ENCODE data around the gene DNAJC16.

Gene DNAJC16

GRCh38 chr1:15540186-15540585 lies 13.5 kb downstream of the DNAJC16 start:
- DNase-seq (ENCODE audit: low read depth in 2 of 2): no peak

GRCh38 chr1:15541231-15541792 lies 14.7 kb downstream of the DNAJC16 start:
- DNase-seq (ENCODE audit: low read depth in 2 of 2): no peak

GRCh38 chr1:15542388-15543250 lies 16.0 kb downstream of the DNAJC16 start:
- DNase-seq (ENCODE audit: low read depth in 2 of 2): no peak

DNA sequence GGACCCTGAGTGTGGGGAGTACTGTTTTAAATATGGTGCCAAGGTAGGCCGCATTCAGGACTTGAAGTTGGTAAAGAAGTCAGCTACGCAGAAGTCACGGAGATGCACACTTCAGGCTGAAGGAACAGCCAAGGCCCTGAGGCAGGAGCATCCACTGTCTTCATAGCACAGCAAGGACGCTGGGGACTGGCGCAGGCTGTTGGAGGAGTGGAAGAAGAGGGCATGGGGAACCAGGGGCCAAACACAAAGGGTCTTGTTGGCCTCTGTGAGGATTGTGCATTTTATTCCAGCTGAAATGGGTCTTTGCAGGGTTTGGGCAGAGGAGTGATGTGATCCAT lies 16.6 kb downstream of the DNAJC16 start:
- no peak for DNase-seq (ENCODE audit: low read depth in 2 of 2)

DNA sequence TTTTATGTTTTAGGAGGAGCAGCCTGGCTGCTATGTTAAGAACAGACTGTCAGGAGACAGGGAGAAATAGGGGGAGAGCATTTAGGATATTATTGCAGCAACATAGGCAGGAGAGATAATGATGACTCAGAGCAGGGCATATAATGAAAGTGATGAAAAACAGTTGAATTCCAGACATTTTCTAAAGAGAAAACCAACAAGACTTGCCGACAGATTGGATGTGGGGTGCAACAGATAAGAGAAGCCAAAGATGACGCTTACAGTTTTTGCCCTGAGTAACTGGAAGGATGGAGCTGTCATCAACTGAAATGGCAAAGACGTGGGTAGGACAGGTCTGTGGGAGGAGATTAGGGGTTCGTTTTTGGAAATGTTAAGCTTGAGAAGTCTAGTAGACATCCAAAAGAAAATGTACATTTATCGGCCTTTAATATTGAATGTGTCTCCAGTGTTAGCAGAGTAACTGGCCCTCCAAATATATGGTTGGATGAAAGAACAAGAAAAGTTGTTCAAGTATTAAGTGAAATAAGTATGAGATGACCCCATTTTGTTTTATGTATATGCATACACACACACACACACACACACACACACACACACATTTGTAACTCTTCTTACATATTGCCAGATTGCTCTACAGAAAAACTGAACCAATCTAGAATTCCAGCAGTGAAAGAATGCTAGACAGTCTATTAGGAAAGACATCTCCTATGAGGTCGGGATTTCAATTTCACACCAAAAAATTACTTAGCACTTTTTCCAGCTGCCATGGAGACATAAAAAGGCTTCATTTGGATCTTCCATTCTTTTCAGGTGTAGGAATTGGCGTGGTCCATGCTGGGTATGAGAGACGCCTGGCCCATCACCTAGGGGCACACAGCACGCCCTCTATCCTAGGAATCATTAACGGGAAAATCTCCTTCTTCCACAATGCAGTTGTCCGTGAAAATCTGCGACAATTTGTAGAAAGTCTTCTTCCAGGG lies 17.2 kb downstream of the DNAJC16 start:
- DNase-seq (ENCODE audit: low read depth in 2 of 2): no peak

- DNase-seq (ENCODE audit: low read depth in 2 of 2): no peak
These were observed 20.0 kb downstream of the DNAJC16 start for GRCh38 chr1:15546641-15547040.

GRCh38 chr1:15550573-15550972 lies 23.9 kb downstream of the DNAJC16 start:
- no peak for DNase-seq (ENCODE audit: low read depth in 2 of 2)

DNA sequence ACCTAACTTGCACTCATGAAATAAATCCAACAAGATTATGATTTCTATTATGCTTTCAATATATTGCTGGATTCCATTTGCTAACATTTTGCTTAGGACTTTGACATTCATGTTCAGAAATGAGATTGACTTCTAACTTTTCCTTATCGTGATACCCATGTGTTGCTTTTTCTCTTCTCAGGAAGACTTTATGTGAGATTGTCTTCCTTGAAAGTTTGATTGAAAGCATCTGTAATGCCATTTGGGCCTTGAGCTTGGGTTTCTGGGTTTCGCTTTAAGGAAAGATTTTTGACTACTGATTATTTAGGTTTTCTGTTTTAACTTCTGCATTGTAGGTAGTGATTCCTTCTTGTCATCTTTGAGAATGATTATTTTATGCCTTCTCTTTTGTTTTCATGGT lies 30.4 kb downstream of the DNAJC16 start:
- DNase-seq (ENCODE audit: low read depth in 2 of 2): no peak

GRCh38 chr1:15557594-15557993 lies 30.9 kb downstream of the DNAJC16 start:
- DNase-seq (ENCODE audit: low read depth in 2 of 2): no peak

DNA sequence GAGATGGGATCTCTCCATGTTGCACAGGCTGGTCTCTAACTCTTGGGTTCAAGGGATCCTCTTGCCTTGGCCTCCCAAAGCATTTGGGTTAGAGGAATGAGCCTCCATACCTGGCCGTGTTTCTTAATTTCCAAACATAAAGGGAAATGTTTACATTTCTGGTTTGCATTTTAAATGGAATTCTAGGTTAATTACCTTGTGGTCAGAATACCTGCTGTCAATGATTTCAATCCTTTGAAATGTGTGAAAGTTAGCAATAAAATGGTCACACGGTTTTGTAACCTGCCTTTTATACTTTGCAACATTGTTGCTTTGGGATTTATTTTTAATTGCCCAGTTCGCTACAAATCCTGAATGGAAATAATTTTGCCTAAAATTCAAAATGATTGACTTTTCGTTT lies 31.9 kb downstream of the DNAJC16 start:
- no peak for DNase-seq (ENCODE audit: low read depth in 2 of 2)

DNA sequence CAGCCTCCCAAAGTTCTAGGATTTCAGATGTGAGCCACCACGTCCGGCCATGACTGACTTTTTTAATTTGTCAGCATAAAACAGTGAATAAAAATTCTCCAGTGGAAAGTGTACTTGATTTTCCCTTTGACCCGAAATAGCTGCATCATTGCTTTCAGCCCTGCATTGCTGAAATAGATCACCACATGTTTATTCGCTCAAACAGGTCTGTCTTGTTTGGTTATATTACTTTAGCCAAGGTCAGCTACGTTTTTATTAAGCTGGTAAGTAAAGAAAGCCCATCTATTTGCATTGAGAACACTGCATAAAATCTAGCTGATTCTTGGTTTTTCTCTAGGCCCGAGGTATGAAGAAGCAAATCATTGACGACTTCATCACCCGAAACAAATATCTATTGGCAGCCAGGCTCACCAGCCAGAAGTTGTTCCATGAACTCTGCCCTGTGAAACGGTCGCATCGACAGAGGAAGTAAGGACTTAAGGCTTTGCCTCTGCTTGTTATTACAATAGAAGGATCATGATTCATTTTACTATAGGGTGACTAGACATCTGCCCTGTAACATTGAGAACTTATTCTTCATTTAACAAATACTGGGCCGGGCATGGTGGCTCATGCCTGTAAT lies 32.7 kb downstream of the DNAJC16 start:
- no peak for DNase-seq (ENCODE audit: low read depth in 2 of 2)

DNA sequence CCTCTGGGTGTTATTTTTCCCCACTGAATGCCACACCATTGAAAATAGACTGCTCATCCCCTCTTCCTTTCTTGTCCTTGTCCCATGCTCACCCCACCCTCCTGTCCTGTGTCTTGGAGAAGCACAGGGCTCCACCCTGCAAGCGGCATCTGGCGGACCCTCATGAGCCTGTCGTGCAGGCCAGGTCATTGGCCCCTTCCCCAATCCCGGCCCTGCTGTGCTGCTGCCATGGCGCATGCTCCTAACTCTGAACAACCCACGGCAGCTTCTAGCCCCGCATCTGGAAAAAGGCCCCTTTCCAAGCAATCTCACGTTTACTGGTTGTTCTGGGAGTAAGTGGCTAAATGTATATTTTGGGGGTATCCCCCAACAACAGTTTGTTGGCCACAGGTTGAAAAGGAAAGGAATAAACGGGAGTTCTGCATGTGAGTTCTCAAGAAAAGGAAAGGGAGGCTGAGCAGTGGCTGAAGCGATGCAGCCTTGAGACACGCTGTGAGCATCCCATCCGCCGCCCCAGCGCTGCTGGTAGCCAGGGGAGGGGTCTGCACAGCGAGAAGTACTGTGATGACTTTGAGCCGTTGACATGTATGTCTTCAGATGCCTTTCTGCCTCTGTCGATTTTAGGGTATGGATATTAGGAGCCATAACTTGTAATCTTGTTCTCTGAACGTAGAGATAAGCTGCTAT lies 41.9 kb downstream of the DNAJC16 start:
- DNase-seq (ENCODE audit: low read depth in 2 of 2): no peak

DNA sequence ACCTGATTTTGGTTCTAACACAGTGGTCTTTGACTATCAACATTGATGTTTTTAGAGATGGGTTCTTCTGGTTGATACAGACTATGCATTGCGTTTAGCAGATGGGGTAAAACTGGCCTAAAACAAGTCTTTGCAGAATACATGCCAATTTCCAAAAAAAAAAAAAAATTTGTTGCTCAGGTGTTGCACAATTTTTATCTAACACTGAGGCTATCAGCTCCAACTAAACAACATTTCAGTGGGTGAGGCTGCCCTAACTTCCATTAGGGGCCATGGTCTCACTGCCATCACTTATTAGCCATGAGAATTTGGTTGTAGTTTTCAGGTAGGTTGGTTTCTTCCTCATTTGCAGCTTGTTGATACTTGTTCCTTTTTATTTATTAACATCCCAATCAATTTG lies 44.2 kb downstream of the DNAJC16 start:
- no peak for DNase-seq (ENCODE audit: low read depth in 2 of 2)

DNA sequence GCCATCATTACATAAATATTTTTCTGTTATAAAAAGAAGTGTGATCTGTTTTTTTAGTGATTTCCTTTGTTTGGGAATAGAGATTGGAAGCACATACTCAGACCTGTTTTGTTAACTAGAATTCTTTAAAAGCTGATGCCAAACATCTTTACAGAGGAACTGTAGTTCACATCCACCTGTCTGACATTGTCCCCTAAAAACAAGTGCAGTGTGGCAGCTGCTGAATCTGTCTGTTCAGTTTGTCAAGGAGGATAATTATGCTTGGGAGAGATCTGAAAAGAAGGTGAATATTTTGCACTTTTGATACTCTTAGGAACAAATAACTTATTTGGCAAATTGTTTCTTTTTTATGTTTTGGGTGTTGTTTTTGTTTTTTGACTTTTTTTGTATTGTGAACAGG lies 44.6 kb downstream of the DNAJC16 start:
- DNase-seq (ENCODE audit: low read depth in 2 of 2): no peak

DNA sequence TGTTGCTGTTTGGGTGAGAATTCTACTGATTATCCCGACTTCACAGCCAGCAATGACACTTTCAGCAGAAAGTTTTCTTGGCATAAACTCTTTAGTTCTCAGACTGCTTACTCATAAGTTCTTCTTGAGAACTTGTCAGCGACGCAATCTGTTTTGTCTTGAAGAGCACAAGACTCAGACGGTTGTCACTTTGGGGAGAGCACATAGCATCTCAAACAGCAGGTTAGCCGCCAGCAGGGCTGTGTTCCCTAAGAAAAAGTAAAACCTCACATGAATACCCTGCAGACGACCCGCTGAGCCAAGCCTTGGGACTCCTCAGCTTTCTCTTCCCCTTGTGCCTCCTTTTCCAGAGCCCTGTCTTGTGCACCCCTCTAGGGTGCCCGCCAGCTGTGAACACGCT lies 46.8 kb downstream of the DNAJC16 start:
- DNase-seq (ENCODE audit: low read depth in 2 of 2): no peak

DNA sequence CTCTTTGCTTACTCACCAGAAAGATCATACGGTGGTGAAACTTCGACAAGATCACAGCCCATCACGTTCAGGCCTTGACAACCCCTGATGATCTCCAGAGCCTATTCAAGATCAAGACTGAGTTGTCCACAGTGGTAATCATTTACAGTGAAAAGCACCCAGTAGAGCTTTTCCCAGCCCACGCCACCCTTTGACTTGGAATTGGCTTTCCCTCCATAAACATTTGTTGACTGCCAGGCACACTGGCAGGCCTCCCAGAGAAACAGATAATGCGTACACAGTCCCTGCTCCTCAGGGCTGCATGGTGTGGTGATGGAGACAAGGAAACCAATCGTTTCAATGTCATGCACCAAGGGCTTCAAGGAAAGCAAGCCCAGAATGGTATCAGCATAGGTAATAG lies 48.1 kb downstream of the DNAJC16 start:
- DNase-seq (ENCODE audit: low read depth in 2 of 2): no peak

DNA sequence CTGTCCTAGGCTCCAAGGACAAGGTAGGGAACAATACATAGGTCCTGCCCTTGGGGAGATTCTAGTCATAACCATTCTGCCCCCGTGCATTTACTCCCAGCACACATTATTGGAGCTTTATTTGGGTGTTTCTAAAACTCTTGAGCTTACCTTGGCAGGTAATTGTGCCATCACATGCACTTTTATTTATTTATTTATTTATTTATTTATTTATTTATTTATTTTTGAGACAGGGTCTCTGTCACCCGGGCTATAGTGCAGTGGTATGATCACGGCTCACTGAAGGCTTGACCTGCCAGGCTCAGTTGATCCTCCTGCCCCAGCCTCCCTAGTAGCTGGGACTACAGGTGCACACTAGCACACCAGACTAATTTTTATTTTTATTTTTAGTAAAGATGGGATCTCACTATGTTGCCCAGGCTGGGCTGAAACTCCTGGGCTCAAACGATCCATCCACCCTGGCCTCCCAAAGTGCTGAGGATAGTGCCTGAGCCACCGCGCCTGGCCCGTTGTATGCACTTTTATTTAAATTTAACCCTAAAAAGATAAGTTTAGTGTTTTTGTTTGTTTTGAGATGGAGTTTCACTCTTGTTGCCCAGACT lies 49.0 kb downstream of the DNAJC16 start:
- DNase-seq (ENCODE audit: low read depth in 2 of 2): no peak

- DNase-seq (ENCODE audit: low read depth in 2 of 2): no peak
These were observed 51.0 kb downstream of the DNAJC16 start for GRCh38 chr1:15577691-15578090.

DNA sequence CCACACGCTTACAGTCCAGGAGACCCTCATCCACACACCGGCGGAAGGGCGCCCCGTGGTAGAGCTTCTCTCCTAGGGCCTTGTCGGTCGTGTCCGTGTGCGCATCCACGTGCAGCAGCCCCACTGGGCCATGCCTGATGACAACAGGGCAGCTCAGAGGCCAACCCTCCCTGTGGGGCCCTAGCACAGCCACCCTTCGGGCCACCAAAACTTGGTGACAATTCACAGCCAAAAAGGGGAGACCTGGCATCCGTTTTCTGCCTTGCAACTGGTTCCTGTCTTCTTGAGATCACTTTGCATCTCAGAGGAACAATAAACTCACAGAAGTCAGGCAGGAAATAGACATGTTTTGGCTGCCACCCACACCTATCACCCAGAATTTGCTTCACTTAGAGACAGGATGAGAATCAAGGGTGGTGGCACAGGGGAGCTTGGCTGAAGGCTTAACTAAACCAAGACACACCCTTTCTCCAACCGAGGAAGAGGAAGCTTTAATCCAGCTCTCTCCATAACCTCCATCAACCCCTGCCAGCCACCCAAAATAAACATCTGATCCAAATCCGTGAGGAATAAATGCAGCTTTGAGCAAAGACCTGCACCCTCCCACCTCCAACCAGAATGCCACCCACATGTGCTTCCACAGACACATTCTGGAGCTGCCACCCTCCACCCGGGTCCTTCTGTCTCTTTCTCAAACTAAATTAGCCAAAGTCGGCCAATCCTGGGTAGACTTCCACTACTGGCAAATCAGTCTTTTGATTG lies 52.5 kb downstream of the DNAJC16 start:
- DNase-seq (ENCODE audit: low read depth in 2 of 2): no peak

- no peak for DNase-seq (ENCODE audit: low read depth in 2 of 2)
These were observed 53.0 kb downstream of the DNAJC16 start for GRCh38 chr1:15579683-15580047.
